Small intestine (tissue), 7 donors: Measurements from ENCODE around the gene SLC35F1. TPM values are rescaled to one million over a fixed set of nuclear protein-coding genes. Genes with fewer than 3 reads are reported as not detected.
"Not testable (repeated sequence)": the region's sequence is repeated elsewhere in the genome, so short reads cannot be mapped to it uniquely, and the experiment has no call there.

ENCODE experiments used
- DNase-seq, 2 donors: peaks; one replicate each; pipeline versions ENCODE4 v3.0.0 to v3.0.0-alpha.2; 2013
- FAIRE-seq: peaks from 2 replicates; lab custom pipeline; 2012; peaks lifted over from hg19 to GRCh38; lab: Jason Lieb, UNC
- H3K27ac ChIP-seq, 3 donors: one replicate each; pipeline ENCODE4 v1.5.1; 2013; ENCODE audit warnings: low read length in 2 of 3, mild to moderate bottlenecking in 2 of 3, control low read depth in 1 of 3, inconsistent platforms in 1 of 3, low read depth in 1 of 3, moderate library complexity in 1 of 3
- H3K27me3 ChIP-seq, 3 donors: one replicate each; pipeline ENCODE4 v1.6.1; 2013; ENCODE audit warnings: low read length in 3 of 3, inconsistent platforms in 1 of 3; ENCODE audit not compliant: control insufficient read depth in 3 of 3, insufficient read depth in 3 of 3
- H3K36me3 ChIP-seq, 3 donors: one replicate each; pipeline ENCODE4 v1.6.1; 2013; ENCODE audit warnings: low read length in 3 of 3, inconsistent platforms in 1 of 3, low read depth in 1 of 3, mild to moderate bottlenecking in 1 of 3, moderate library complexity in 1 of 3; ENCODE audit not compliant: control insufficient read depth in 3 of 3, insufficient read depth in 2 of 3
- H3K4me1 ChIP-seq, 3 donors: one replicate each; pipeline ENCODE4 v1.6.1; 2013; ENCODE audit warnings: low read length in 2 of 3, inconsistent platforms in 1 of 3, low read depth in 1 of 3, mild to moderate bottlenecking in 1 of 3, moderate library complexity in 1 of 3; ENCODE audit not compliant: control insufficient read depth in 3 of 3, insufficient read depth in 2 of 3
- H3K4me3 ChIP-seq, 3 donors: one replicate each; pipeline ENCODE4 v1.5.1; 2013; ENCODE audit warnings: low read length in 3 of 3, control low read depth in 1 of 3, inconsistent platforms in 1 of 3, low read depth in 1 of 3, mild to moderate bottlenecking in 1 of 3, moderate library complexity in 1 of 3
- H3K9me3 ChIP-seq, 2 donors: one replicate each; pipeline ENCODE4 v1.6.1; 2013; ENCODE audit warnings: low read depth in 1 of 2, low read length in 1 of 2; ENCODE audit not compliant: control insufficient read depth in 2 of 2, insufficient read depth in 1 of 2
- WGBS, 3 donors: extraction: QIAGEN DNeasy Blood & Tissue Kit; methylation state at CpG; one replicate each; pipeline ENCODE4 v1.1.7; 2013; 5-methylcytosine and 5-hydroxymethylcytosine counted together
- polyA plus RNA-seq, 4 donors: library from polyadenylated mRNA; stranded (reverse) in 3 of 4; unstranded in 1 of 4; fragments of 200-250 nt in 3 of 4; fragments of 120-200 nt in 1 of 4; gene quantifications; one replicate each; pipeline versions ENCODE4 v1.2.1 to v1.2.3, GENCODE V29; 2013
- donor health status: healthy with polysubstance abuse.
- donor health status: control.
- donor health status: control.
- donor health status: Bipolar disorder and iron deficiency.
- donor health status: healthy.

The SLC35F1 gene
- polyA plus RNA-seq, 4 donors, result 0.27 to 1.0 (median 0.85) TPM; not detected in 1

- no peaks in the 10 kb centered on the region for H3K27me3 ChIP-seq
- H3K4me3 ChIP-seq, result no peak overlapping the region
- WGBS, 3 donors, result 78 to 90% (median 84%) methylated on average over 2 of the region's 2 CpGs
- no peaks in the 10 kb centered on the region for H3K36me3 ChIP-seq
- DNase-seq, result no peak
- no peak for FAIRE-seq
- no peaks in the 10 kb centered on the region for H3K4me1 ChIP-seq
- H3K27ac ChIP-seq, result no peak overlapping the region
- no peaks in the 10 kb centered on the region for H3K9me3 ChIP-seq
Measured at GRCh38 chr6:117955684-117956256, 48.7 kb downstream of the SLC35F1 start.

GRCh38 chr6:117956386-117956785 is 49.3 kb downstream of the SLC35F1 start:
- 74 to 81% (median 79%) methylated on average over 5 of the region's 5 CpGs for WGBS, 3 donors
- FAIRE-seq (no peak), DNase-seq (no peak)
- H3K36me3 ChIP-seq, result no peaks in the 10 kb centered on the region
- no peaks in the 10 kb centered on the region for H3K27me3 ChIP-seq
- no peak overlapping the region for H3K27ac ChIP-seq
- no peak overlapping the region for H3K4me3 ChIP-seq
- H3K4me1 ChIP-seq, result no peaks in the 10 kb centered on the region
- H3K9me3 ChIP-seq, result no peaks in the 10 kb centered on the region

GRCh38 chr6:117958536-117958935 is 51.5 kb downstream of the SLC35F1 start:
- H3K9me3 ChIP-seq, result no peaks in the 10 kb centered on the region
- no peak overlapping the region for H3K27ac ChIP-seq
- DNase-seq (no peak), FAIRE-seq (no peak)
- H3K4me1 ChIP-seq, result no peaks in the 10 kb centered on the region
- no peaks in the 10 kb centered on the region for H3K27me3 ChIP-seq
- no peak overlapping the region for H3K4me3 ChIP-seq
- H3K36me3 ChIP-seq, result no peaks in the 10 kb centered on the region
- 55 to 71% (median 60%) methylated on average over 3 of the region's 3 CpGs for WGBS, 3 donors

- no peak for FAIRE-seq
Measured at GRCh38 chr6:117960877-117961276, 53.8 kb downstream of the SLC35F1 start.

DNA sequence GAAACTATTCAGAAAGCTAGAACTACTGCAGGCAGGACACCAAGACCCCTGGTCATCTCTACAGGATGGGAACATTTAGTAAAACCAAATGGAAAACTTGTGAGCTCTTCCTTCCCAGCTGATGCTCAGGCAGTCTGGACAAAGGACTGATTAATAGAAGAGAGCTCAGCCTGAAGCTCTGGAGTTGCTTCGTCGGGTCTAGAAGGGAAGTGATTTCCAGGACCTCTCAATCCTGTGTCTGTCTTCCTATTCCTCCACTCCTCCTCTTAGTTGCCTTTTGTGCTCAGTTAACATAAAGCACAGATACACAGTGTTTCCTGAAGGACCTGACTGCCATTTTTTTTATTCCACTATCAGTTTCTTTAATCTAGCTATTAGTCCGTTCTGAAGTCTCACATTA is 54.2 kb downstream of the SLC35F1 start:
- no peak overlapping the region for H3K27ac ChIP-seq
- FAIRE-seq, result no peak
- 71 to 80% (median 72%) methylated on average over 3 of the region's 3 CpGs for WGBS, 3 donors
- no peak for DNase-seq
- no peaks in the 10 kb centered on the region for H3K4me1 ChIP-seq
- peaks cover 0 to 15% of the 10 kb centered on the region in 2 donors for H3K9me3 ChIP-seq
- no peaks in the 10 kb centered on the region for H3K27me3 ChIP-seq
- H3K36me3 ChIP-seq, result no peaks in the 10 kb centered on the region
- no peak overlapping the region for H3K4me3 ChIP-seq

More at GRCh38 chr6:117960877-117961276, 53.8 kb downstream of the SLC35F1 start:
- H3K36me3 ChIP-seq, result no peaks in the 10 kb centered on the region
- no peak overlapping the region for H3K27ac ChIP-seq
- WGBS, 3 donors, result 68 to 84% (median 75%) methylated on average over 1 of the region's 1 CpG
- DNase-seq, result no peak
- H3K27me3 ChIP-seq, result no peaks in the 10 kb centered on the region
- peaks cover 0 to 11% of the 10 kb centered on the region in 2 donors for H3K9me3 ChIP-seq
- no peaks in the 10 kb centered on the region for H3K4me1 ChIP-seq
- H3K4me3 ChIP-seq, result no peak overlapping the region

DNA sequence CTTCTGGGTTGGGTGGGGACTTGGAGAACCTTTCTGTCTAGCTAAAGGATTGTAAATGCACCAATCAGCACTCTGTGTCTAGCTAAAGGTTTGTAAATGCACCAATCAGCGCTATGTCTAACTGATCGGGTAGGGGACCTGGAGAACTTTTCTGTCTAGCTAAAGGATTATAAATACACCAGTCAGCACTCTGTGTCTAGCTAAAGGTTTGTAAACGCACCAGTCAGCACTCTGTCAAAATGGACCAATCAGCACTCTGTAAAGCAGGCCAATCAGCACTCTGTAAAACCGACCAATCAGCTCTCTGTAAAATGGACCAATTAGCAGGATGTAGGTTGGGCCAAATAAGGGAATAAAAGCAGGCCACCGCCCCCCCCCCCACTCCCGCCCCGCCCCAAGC is 58.7 kb downstream of the SLC35F1 start:
- not testable (repeated sequence) for H3K27me3 ChIP-seq, H3K27ac ChIP-seq, DNase-seq, FAIRE-seq, H3K36me3 ChIP-seq, H3K4me3 ChIP-seq, H3K4me1 ChIP-seq
- H3K9me3 ChIP-seq, result peaks cover 0 to 18% of the 10 kb centered on the region in 2 donors
- 79 to 95% (median 87%) methylated on average over 6 to 7 of the region's 7 CpGs for WGBS, 3 donors

GRCh38 chr6:117971637-117972036 is 64.6 kb downstream of the SLC35F1 start:
- no peak for FAIRE-seq
- Histone ChIP-seq H3K4me1 (no peaks in the 10 kb centered on the region), H3K4me3 (no peak overlapping the region)

DNA sequence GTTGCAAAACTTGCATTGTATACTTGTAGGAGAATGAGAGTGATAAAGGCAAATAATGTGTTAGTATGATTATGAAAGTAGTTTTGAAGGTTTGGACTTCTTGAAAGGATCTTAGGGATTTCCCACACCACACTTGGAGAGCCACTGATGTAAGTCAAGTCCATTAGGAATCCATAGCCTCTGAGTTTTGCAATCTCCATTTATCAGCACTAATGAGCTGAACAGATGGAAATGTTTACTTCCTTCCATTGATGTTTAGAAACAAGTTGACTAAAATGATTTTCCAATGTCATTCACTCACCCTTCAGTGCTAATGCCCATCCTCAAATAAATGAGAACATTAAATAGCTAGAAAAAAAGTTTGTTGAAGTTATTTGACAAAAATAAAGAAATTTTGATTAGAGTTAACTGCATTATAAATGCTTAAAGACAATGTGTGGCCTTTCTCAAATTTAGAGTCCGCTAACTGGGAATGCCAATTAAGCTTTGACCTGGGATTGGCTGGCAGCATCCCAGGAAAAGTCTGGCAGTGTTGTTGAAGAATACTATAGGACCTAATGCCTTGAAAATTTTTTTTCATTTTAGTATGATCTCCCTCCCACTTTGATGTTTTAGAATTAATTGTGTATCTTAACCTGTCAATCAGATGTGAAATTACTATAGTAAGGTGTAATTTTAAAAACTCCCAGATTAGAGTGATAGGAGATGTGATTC is 68.0 kb downstream of the SLC35F1 start:
- 28 to 74% (median 47%) methylated on average over 1 of the region's 1 CpG for WGBS, 3 donors
- no peaks in the 10 kb centered on the region for H3K4me1 ChIP-seq
- DNase-seq, result no peak

More at GRCh38 chr6:117971637-117972036, 64.6 kb downstream of the SLC35F1 start:
- peaks cover 0 to 11% of the 10 kb centered on the region in 2 donors for H3K9me3 ChIP-seq
- H3K36me3 ChIP-seq, result no peaks in the 10 kb centered on the region
- no peak overlapping the region for H3K27ac ChIP-seq
- no peak for DNase-seq
- no peaks in the 10 kb centered on the region for H3K27me3 ChIP-seq

More for the DNA sequence above, 68.0 kb downstream of the SLC35F1 start:
- Histone ChIP-seq H3K4me3 (no peak overlapping the region), H3K36me3 (no peaks in the 10 kb centered on the region), H3K27ac (no peak overlapping the region), H3K27me3 (no peaks in the 10 kb centered on the region), H3K9me3 (peaks cover 0 to 11% of the 10 kb centered on the region in 2 donors)
- no peak for FAIRE-seq
